Measurements from ENCODE around the gene NSG1. TPM values are rescaled to one million over a fixed set of nuclear protein-coding genes. Genes with fewer than 3 reads are reported as not detected.
"Not testable (repeated sequence)": the region's sequence is repeated elsewhere in the genome, so short reads cannot be mapped to it uniquely, and the experiment has no call there.

The NSG1 gene
- total RNA-seq, 1 donor from 2014 or later = 52.4 TPM

DNA sequence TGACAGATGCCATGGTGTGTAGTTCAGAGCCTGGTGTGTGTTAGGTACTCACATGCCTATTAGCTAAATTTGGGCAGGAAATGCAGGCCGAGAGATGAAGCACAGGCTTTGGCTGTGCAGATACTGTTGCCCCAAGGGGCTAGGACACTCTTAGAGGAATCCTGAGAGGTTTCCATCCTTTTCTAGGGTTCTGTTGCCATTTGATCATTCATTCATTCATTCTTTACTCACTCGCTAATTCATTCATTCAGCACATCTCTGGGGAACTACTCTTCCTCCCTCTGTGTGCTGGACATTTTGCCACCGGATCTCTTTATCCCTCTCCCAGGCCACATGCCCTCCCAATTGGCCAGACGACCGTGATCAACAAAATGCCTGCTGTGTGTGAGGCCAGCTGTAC, 43.9 kb upstream of the NSG1 start:
- H3K27me3 Mint-ChIP-seq = peaks cover 14% of the 10 kb centered on the region
- H3K9me3 Mint-ChIP-seq (ENCODE audit: low read depth) = no peaks in the 10 kb centered on the region
- H3K4me1 Mint-ChIP-seq (ENCODE audit: low read depth) = no peaks in the 10 kb centered on the region
- no peak for DNase-seq (ENCODE audit: low spot score, unreplicated experiment)
- TF ChIP-seq, protein P1, sequence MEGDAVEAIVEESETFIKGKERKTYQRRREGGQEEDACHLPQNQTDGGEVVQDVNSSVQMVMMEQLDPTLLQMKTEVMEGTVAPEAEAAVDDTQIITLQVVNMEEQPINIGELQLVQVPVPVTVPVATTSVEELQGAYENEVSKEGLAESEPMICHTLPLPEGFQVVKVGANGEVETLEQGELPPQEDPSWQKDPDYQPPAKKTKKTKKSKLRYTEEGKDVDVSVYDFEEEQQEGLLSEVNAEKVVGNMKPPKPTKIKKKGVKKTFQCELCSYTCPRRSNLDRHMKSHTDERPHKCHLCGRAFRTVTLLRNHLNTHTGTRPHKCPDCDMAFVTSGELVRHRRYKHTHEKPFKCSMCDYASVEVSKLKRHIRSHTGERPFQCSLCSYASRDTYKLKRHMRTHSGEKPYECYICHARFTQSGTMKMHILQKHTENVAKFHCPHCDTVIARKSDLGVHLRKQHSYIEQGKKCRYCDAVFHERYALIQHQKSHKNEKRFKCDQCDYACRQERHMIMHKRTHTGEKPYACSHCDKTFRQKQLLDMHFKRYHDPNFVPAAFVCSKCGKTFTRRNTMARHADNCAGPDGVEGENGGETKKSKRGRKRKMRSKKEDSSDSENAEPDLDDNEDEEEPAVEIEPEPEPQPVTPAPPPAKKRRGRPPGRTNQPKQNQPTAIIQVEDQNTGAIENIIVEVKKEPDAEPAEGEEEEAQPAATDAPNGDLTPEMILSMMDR (IDR thresholded peaks at IDR 0.05; ENCODE audit: unreplicated experiment) = no peak
- no peaks in the 10 kb centered on the region for H3K36me3 Mint-ChIP-seq (ENCODE audit: insufficient read depth)
- no peak overlapping the region for H3K27ac Mint-ChIP-seq
- H3K4me3 Mint-ChIP-seq (ENCODE audit: low read depth) = no peak overlapping the region

DNA sequence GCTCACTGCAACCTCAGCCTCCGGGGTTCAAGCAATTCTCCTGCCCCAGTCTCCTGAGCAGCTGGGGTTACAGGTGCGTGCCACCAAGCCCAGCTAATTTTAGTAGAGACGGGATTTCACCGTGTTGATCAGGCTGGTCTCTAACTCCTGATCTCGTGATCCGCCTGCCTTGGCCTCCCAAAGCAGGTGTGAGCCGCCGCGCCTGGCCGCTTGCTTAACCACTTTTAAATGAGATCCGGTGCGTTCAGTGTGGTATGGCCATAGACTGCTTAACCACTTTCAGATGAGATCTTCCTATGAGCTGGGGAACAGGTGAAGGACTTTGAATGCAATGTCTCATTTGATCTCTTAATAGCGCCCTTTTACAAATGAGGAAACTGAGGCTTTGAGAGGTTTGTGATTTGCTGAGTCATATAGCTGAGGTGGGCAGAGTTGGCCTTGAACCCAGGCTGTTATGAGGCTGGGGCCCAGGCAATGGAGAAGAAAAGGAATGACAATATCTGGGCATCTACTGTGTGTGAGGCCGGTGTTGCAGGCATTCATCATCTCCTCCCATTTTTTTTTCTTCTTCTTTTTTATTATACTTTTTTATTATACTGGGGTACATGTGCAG, 41.9 kb upstream of the NSG1 start:
- Mint-ChIP-seq H3K27me3 (peaks cover 4% of the 10 kb centered on the region), H3K36me3 (ENCODE audit: insufficient read depth) (no peaks in the 10 kb centered on the region), H3K27ac (no peak overlapping the region), H3K4me1 (ENCODE audit: low read depth) (no peaks in the 10 kb centered on the region), H3K4me3 (ENCODE audit: low read depth) (no peak overlapping the region), H3K9me3 (ENCODE audit: low read depth) (peaks cover 3% of the 10 kb centered on the region)
- TF ChIP-seq, protein P1 (IDR thresholded peaks at IDR 0.05; ENCODE audit: unreplicated experiment) = no peak
- no peak for DNase-seq (ENCODE audit: low spot score, unreplicated experiment)

DNA sequence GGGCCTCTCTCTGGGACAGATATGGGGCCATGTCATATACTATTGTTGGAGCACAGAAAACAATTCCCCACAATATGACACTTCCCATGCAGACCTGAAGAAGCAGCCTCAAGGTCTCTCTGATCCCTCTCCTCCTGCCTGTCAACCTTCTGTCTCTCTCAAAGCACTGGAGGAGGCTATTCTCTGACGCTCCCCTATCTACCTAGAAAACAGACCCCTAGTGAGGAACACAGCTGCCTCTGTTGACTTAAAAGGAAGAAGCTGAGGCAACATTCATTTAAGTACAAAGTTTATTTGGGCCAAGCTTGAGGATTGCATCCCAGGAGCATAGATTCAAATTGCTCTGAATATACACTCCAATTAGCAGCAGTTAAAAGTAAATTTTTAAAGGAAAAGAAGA, 39.3 kb upstream of the NSG1 start:
- H3K4me1 Mint-ChIP-seq (ENCODE audit: low read depth) = no peaks in the 10 kb centered on the region
- H3K9me3 Mint-ChIP-seq (ENCODE audit: low read depth) = peaks cover 3% of the 10 kb centered on the region
- no peaks in the 10 kb centered on the region for H3K36me3 Mint-ChIP-seq (ENCODE audit: insufficient read depth)
- TF ChIP-seq, protein P1 (IDR thresholded peaks at IDR 0.05; ENCODE audit: unreplicated experiment) = no peak
- H3K27ac Mint-ChIP-seq = no peak overlapping the region
- DNase-seq (ENCODE audit: low spot score, unreplicated experiment) = no peak
- H3K4me3 Mint-ChIP-seq (ENCODE audit: low read depth) = no peak overlapping the region
- peaks cover 2% of the 10 kb centered on the region for H3K27me3 Mint-ChIP-seq

DNA sequence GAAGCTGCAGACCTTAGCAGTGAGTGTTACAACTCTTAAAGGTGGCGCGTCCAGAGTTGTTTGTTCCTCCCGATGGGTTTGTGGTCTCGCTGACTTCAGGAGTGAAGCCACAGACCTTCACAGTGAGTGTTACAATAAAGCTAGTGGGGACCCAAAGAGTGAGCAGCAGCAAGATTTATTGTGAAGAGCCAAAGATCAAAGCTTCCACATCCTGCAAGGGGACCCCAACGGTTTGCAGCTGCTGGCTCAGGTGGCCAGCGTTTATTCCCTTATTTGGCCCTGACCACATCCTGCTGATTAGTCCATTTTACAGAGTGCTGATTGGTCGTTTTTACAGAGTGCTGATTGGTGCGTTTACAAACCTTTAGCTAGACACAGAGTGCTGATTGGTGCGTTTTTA, 38.3 kb upstream of the NSG1 start:
- not testable (repeated sequence) for H3K27ac Mint-ChIP-seq; H3K36me3 Mint-ChIP-seq (ENCODE audit: insufficient read depth); H3K9me3 Mint-ChIP-seq (ENCODE audit: low read depth); H3K27me3 Mint-ChIP-seq; H3K4me3 Mint-ChIP-seq (ENCODE audit: low read depth); H3K4me1 Mint-ChIP-seq (ENCODE audit: low read depth); DNase-seq (ENCODE audit: low spot score, unreplicated experiment)

DNA sequence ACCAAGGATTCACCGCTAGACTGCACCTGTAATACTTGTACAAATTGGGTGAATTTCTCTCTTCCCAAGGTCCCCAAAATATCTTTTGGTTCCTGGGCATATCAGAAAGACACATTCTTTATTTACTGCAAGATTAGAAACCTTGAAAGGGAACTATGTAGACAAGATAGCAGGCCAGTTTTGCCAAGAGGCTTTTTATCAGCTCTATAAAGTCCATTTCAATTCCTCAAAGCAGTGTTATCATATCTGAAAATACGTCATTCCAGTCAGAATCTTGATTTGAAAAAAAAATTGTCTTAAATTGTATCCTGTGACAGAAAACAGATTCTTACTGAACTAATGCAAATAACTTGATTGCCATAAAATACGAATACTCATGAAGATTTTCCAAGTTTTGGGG, 37.0 kb upstream of the NSG1 start:
- no peak overlapping the region for H3K27ac Mint-ChIP-seq
- DNase-seq (ENCODE audit: low spot score, unreplicated experiment) = no peak
- H3K9me3 Mint-ChIP-seq (ENCODE audit: low read depth) = peaks cover 3% of the 10 kb centered on the region
- no peaks in the 10 kb centered on the region for H3K36me3 Mint-ChIP-seq (ENCODE audit: insufficient read depth)
- no peak overlapping the region for H3K4me3 Mint-ChIP-seq (ENCODE audit: low read depth)
- TF ChIP-seq, protein P1 (IDR thresholded peaks at IDR 0.05; ENCODE audit: unreplicated experiment) = no peak
- H3K27me3 Mint-ChIP-seq = no peaks in the 10 kb centered on the region
- H3K4me1 Mint-ChIP-seq (ENCODE audit: low read depth) = no peaks in the 10 kb centered on the region

DNA sequence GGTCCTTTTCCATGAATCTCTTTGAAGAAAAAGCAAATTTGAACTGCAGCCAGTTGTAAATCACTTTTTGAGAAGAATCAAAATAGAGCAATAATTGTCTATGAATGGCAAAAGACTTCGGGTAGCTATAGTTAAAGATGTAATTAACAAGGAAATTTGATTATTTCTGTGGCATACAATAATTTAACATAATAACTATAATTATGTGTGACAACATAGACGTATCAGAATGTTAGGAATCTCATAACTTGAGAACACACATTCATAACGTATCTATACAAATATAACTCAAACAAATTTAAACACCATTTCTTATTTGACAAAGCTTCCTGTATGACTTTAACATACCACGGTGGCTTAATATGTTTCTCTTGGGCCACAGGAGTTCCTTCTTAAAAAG, 36.0 kb upstream of the NSG1 start:
- DNase-seq (ENCODE audit: low spot score, unreplicated experiment) = no peak
- H3K4me1 Mint-ChIP-seq (ENCODE audit: low read depth) = no peaks in the 10 kb centered on the region
- H3K36me3 Mint-ChIP-seq (ENCODE audit: insufficient read depth) = no peaks in the 10 kb centered on the region
- TF ChIP-seq, protein P1 (IDR thresholded peaks at IDR 0.05; ENCODE audit: unreplicated experiment) = no peak
- no peak overlapping the region for H3K27ac Mint-ChIP-seq
- H3K9me3 Mint-ChIP-seq (ENCODE audit: low read depth) = peaks cover 3% of the 10 kb centered on the region
- no peak overlapping the region for H3K4me3 Mint-ChIP-seq (ENCODE audit: low read depth)
- no peaks in the 10 kb centered on the region for H3K27me3 Mint-ChIP-seq
